Measurements from ENCODE around the gene RAPGEF5.

DNA sequence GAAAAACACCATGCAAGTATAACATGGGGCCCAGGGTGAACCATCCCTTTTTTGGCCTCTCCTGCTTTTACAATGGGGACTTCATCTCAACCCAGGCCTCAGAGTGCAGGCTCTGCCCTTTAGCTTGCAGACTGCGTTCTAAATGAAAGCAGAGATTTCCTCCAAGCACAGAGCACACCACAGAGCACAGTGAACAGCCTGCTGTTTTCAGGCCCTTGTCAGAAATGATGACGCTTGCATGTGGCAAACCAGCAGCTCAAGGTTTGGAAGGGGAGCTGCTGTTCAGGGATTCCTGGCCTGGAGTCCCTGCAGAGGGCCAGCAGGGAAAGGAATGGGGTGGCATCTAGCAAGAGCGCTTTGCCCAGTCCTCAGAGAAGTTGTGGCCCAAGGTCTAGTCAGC is 243.9 kb downstream of the RAPGEF5 start:
- TF ChIP-seq POLR2A (IDR thresholded peaks at IDR 0.05; ENCODE audit: low read depth) (no peak), EP300 (IDR thresholded peaks at IDR 0.05) (no peak)
- TF ChIP-seq, protein P1, sequence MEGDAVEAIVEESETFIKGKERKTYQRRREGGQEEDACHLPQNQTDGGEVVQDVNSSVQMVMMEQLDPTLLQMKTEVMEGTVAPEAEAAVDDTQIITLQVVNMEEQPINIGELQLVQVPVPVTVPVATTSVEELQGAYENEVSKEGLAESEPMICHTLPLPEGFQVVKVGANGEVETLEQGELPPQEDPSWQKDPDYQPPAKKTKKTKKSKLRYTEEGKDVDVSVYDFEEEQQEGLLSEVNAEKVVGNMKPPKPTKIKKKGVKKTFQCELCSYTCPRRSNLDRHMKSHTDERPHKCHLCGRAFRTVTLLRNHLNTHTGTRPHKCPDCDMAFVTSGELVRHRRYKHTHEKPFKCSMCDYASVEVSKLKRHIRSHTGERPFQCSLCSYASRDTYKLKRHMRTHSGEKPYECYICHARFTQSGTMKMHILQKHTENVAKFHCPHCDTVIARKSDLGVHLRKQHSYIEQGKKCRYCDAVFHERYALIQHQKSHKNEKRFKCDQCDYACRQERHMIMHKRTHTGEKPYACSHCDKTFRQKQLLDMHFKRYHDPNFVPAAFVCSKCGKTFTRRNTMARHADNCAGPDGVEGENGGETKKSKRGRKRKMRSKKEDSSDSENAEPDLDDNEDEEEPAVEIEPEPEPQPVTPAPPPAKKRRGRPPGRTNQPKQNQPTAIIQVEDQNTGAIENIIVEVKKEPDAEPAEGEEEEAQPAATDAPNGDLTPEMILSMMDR (IDR thresholded peaks at IDR 0.05): no peak

Measured in esophagus muscularis mucosa (tissue), 4 donors.